ENCODE data around the gene ST8SIA5. TPM values are rescaled to one million over a fixed set of nuclear protein-coding genes. Genes with fewer than 3 reads are reported as not detected.

ST8SIA5 gene
- polyA plus RNA-seq, 1 of the 3 experiments (the other 2 are of a cell fraction) = 0.08 TPM

- CTCF ChIA-PET = interaction anchor here (1.2 kb wide), 1 partner anchor 119 kb away, joined by 3 read pairs; no protein-coding TSS in a partner anchor
- H3K36me3 ChIP-seq (replicated peaks in 1 of 2; ENCODE audit: control insufficient read depth in 1 of 2, insufficient read depth in 2 of 2, low read length in 1 of 2) = no peaks in the 10 kb centered on the region
- WGBS (ENCODE audit: low lambda C conversion rate) = 51% methylated on average over 4 of the region's 6 CpGs
These were observed 24.1 kb downstream of the ST8SIA5 start for GRCh38 chr18:46732801-46733200.

DNA sequence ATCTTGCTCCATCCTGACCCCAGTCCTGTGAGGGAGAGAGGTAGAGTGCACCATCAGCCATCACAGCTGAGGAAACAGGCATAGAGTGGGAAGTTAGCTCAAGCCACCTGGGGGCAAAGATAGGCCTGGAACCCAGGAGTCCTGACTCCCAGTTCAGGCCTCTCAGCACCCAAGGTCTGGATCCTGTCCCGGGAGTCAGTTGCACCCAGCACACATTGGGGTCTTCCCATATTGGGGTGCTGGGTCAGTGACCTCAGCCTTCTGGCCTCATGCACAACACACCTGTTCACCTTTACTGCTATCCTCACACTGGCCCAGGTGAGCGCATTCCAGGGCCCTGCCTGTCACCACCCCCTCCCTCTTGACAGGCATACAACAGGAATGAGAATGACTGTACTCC is 24.7 kb downstream of the ST8SIA5 start:
- Histone ChIP-seq H3K79me2 (ENCODE audit: insufficient read depth) (no peaks in the 10 kb centered on the region), H3K9me3 (no peaks in the 10 kb centered on the region), H3K9me2 (no peaks in the 10 kb centered on the region), H3F3A (replicated peaks; ENCODE audit: insufficient read depth) (no peaks in the 10 kb centered on the region), H3K36me3 (replicated peaks in 1 of 2; ENCODE audit: control insufficient read depth in 1 of 2, insufficient read depth in 2 of 2, low read length in 1 of 2) (no peaks in the 10 kb centered on the region), H2AFZ (ENCODE audit: low read depth) (no peak overlapping the region), H3K27ac (ENCODE audit: low read depth in 2 of 2, low read length in 1 of 2) (no peak overlapping the region), H3K4me1 (ENCODE audit: control insufficient read depth in 1 of 2, insufficient read depth in 2 of 2, low read depth in 1 of 2, low read length in 1 of 2) (no peaks in the 10 kb centered on the region), H3K4me2 (no peak overlapping the region), H3K27me3 (ENCODE audit: insufficient read depth) (no peaks in the 10 kb centered on the region), H3K9ac (no peak overlapping the region), H4K20me1 (ENCODE audit: insufficient read depth) (no peaks in the 10 kb centered on the region), H3K4me3 (ENCODE audit: low read depth in 2 of 2, low read length in 1 of 2) (no peak overlapping the region)
- ChIA-PET POLR2A (no interaction called here), CTCF (interaction anchor here (1.2 kb wide), 1 partner anchor 120 kb away, joined by 3 read pairs; no protein-coding TSS in a partner anchor)
- 44% methylated on average over 1 of the region's 2 CpGs for whole genome bisulfite sequencing (ENCODE audit: low lambda C conversion rate)
- no peak for DNase-seq
- TF ChIP-seq NRF1 (IDR thresholded peaks at IDR 0.05; ENCODE audit: low read depth, low read length) (no peak), GABPA (IDR thresholded peaks at IDR 0.05; ENCODE audit: low read depth) (no peak), NFIC (IDR thresholded peaks at IDR 0.05; ENCODE audit: borderline replicate concordance) (no peak), REST (IDR thresholded peaks at IDR 0.05; ENCODE audit: low read depth, low read length) (no peak), MEF2A (IDR thresholded peaks at IDR 0.05; ENCODE audit: borderline replicate concordance, low read depth) (no peak), RCOR1 (IDR thresholded peaks at IDR 0.05; ENCODE audit: low read length) (no peak), FOXM1 (IDR thresholded peaks at IDR 0.05; ENCODE audit: low read depth) (no peak)
- TF ChIP-seq, protein P1, sequence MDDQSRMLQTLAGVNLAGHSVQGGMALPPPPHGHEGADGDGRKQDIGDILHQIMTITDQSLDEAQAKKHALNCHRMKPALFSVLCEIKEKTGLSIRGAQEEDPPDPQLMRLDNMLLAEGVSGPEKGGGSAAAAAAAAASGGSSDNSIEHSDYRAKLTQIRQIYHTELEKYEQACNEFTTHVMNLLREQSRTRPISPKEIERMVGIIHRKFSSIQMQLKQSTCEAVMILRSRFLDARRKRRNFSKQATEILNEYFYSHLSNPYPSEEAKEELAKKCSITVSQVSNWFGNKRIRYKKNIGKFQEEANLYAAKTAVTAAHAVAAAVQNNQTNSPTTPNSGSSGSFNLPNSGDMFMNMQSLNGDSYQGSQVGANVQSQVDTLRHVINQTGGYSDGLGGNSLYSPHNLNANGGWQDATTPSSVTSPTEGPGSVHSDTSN (IDR thresholded peaks at IDR 0.05) = no peak
- TF ChIP-seq, protein P2, sequence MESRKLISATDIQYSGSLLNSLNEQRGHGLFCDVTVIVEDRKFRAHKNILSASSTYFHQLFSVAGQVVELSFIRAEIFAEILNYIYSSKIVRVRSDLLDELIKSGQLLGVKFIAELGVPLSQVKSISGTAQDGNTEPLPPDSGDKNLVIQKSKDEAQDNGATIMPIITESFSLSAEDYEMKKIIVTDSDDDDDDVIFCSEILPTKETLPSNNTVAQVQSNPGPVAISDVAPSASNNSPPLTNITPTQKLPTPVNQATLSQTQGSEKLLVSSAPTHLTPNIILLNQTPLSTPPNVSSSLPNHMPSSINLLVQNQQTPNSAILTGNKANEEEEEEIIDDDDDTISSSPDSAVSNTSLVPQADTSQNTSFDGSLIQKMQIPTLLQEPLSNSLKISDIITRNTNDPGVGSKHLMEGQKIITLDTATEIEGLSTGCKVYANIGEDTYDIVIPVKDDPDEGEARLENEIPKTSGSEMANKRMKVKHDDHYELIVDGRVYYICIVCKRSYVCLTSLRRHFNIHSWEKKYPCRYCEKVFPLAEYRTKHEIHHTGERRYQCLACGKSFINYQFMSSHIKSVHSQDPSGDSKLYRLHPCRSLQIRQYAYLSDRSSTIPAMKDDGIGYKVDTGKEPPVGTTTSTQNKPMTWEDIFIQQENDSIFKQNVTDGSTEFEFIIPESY (IDR thresholded peaks at IDR 0.05; ENCODE audit: borderline replicate concordance, low read depth) = no peak

More at GRCh38 chr18:46732801-46733200, 24.1 kb downstream of the ST8SIA5 start:
- no peak for DNase-seq
- no peaks in the 10 kb centered on the region for H3F3A ChIP-seq (replicated peaks; ENCODE audit: insufficient read depth)
- H3K27me3 ChIP-seq (ENCODE audit: insufficient read depth) = no peaks in the 10 kb centered on the region
- no peaks in the 10 kb centered on the region for H3K9me2 ChIP-seq
- no peaks in the 10 kb centered on the region for H4K20me1 ChIP-seq (ENCODE audit: insufficient read depth)
- no peak overlapping the region for H2AFZ ChIP-seq (ENCODE audit: low read depth)
- no peaks in the 10 kb centered on the region for H3K4me1 ChIP-seq (ENCODE audit: control insufficient read depth in 1 of 2, insufficient read depth in 2 of 2, low read depth in 1 of 2, low read length in 1 of 2)
- no peaks in the 10 kb centered on the region for H3K79me2 ChIP-seq (ENCODE audit: insufficient read depth)
- H3K4me2 ChIP-seq = no peak overlapping the region
- no peak overlapping the region for H3K9ac ChIP-seq
- POLR2A ChIA-PET = no interaction called here
- TF ChIP-seq SIN3A (IDR thresholded peaks at IDR 0.05; ENCODE audit: borderline replicate concordance, low read depth, low read length) (no peak), GABPA (IDR thresholded peaks at IDR 0.05; ENCODE audit: low read depth) (no peak), EP300 (IDR thresholded peaks at IDR 0.05; ENCODE audit: borderline replicate concordance in 1 of 2, low read depth in 1 of 2, low read length in 1 of 2) (no peak), IRF3 (IDR thresholded peaks at IDR 0.05; ENCODE audit: low read depth, low read length) (no peak), JUND (IDR thresholded peaks at IDR 0.05) (no peak), TEAD4 (IDR thresholded peaks at IDR 0.05; ENCODE audit: borderline replicate concordance, insufficient read depth) (no peak), ELF1 (IDR thresholded peaks at IDR 0.05) (no peak), NRF1 (IDR thresholded peaks at IDR 0.05; ENCODE audit: low read depth, low read length) (no peak), TCF12 (IDR thresholded peaks at IDR 0.05) (no peak), MXI1 (IDR thresholded peaks at IDR 0.05; ENCODE audit: low read depth, low read length) (no peak), RXRA (IDR thresholded peaks at IDR 0.05; ENCODE audit: borderline replicate concordance, low read depth) (no peak), FOXJ3 (CRISPR knock-in tag; IDR thresholded peaks at IDR 0.05) (no peak), FOSL2 (IDR thresholded peaks at IDR 0.05; ENCODE audit: borderline replicate concordance, low read depth) (no peak), YY1 (IDR thresholded peaks at IDR 0.05; ENCODE audit: low read depth) (no peak), RAD21 (IDR thresholded peaks at IDR 0.05; ENCODE audit: low read length) (no peak), SMC3 (IDR thresholded peaks at IDR 0.05; ENCODE audit: low read depth, low read length) (no peak)
- TF ChIP-seq, protein P3, sequence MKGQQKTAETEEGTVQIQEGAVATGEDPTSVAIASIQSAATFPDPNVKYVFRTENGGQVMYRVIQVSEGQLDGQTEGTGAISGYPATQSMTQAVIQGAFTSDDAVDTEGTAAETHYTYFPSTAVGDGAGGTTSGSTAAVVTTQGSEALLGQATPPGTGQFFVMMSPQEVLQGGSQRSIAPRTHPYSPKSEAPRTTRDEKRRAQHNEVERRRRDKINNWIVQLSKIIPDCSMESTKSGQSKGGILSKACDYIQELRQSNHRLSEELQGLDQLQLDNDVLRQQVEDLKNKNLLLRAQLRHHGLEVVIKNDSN (IDR thresholded peaks at IDR 0.05; ENCODE audit: borderline replicate concordance, low read depth) = no peak
- H3K9me3 ChIP-seq = no peaks in the 10 kb centered on the region
- no peak overlapping the region for H3K4me3 ChIP-seq (ENCODE audit: low read depth in 2 of 2, low read length in 1 of 2)
- H3K27ac ChIP-seq (ENCODE audit: low read depth in 2 of 2, low read length in 1 of 2) = no peak overlapping the region

Measured in SK-N-SH (cell line).